HPDE6-E6E7 (cell line): ENCODE results near the gene ABHD16B.
A peak's percentile ranks its signal among the peaks of the same experiment; 100 is the strongest.
"Not testable (repeated sequence)": the region's sequence is repeated elsewhere in the genome, so short reads cannot be mapped to it uniquely, and the experiment has no call there.

Experiments used
- DNase-seq: peaks from one replicate; pipeline ENCODE4 v3.0.0; 2011; ENCODE audit warnings: missing footprints; ENCODE audit errors: extremely low spot score

The ABHD16B gene

GRCh38 chr20:63877755-63878470, 16.6 kb downstream of the ABHD16B start:
- no peak for DNase-seq

DNA sequence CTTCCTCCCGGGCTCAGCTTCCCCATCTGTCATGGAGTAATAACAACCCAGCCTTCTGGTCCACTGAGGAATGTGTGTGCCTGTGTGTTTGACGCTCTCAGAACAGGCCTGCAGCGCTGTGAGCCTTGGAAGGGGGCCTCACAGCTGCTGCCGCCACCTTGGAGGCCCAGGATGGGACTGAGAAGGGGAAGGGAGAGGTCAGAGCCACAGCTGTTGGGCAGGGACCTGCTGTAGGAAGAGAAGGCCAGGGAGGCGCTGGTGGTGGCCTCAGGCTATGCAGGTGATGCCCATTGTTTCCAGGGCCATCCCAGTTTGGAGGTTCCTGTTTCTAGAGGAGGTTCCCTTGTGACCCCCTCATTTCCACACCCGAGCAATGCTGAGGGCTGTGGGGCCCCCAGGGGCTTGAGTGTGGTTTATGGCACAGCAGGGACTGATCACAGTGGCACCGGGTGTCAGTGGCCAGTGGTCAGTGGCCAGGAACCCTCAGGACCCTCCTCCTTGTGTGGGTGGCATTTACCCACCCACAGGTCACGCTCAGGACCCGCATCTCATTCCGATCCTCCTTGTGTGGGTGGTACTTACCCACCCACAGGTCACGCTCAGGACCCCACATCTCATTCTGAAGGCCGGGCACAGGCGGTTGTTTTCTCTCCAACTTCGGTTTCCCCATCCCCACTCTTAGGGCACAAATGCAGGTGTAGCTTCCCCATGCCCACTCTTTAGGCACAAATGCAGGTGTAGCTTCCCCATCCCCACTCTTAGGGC, 17.8 kb downstream of the ABHD16B start:
- no peak for DNase-seq

- not testable (repeated sequence) for DNase-seq
These were observed 19.6 kb downstream of the ABHD16B start for GRCh38 chr20:63880901-63881300.

GRCh38 chr20:63881451-63882226, 20.3 kb downstream of the ABHD16B start:
- no peak for DNase-seq

- no peak for DNase-seq
These were observed 21.2 kb downstream of the ABHD16B start for GRCh38 chr20:63882257-63883200.

GRCh38 chr20:63883201-63883593, 21.9 kb downstream of the ABHD16B start:
- DNase-seq: no peak

GRCh38 chr20:63884506-63885263, 23.4 kb downstream of the ABHD16B start:
- no peak for DNase-seq

GRCh38 chr20:63885264-63886053, 24.2 kb downstream of the ABHD16B start:
- peak; percentile 66 for DNase-seq

DNA sequence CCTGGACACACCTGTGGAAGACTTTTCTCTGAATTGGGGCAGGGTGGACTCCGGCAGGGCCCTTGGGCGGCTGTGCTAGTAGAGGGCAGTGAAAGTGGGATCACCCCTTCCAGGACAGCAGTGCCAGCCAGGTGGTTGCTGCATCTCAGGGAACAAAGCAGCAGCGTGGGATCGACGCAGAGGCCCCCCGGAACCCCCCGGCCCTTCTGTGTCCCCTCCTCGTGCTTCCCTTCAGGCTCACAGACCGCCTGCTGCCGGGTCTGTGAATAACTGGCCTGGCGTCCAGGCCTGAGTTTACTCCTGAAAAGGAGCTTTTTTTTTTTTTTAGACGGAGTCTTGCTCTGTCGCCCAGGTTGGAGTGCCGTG, 24.7 kb downstream of the ABHD16B start:
- no peak for DNase-seq

DNA sequence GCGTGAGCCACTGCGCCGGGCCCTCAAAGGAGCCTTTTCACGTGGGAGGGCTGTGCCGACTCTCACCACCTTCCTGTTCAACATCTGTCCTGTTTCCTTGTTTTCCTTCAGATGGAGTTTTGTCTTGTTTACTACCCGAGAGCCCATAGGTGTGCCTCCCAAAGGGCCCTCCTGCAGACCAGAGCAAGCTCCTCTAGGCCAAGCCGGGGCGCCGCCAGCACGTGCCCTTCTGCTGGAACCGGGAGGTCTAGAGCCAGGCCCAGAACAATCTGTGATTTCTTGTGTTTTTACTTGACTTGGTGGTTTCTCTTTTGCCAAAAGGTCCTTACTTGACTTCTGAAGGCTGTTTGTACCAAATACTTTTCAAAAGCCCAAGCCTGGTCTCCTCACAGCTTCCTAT, 25.6 kb downstream of the ABHD16B start:
- no peak for DNase-seq

DNA sequence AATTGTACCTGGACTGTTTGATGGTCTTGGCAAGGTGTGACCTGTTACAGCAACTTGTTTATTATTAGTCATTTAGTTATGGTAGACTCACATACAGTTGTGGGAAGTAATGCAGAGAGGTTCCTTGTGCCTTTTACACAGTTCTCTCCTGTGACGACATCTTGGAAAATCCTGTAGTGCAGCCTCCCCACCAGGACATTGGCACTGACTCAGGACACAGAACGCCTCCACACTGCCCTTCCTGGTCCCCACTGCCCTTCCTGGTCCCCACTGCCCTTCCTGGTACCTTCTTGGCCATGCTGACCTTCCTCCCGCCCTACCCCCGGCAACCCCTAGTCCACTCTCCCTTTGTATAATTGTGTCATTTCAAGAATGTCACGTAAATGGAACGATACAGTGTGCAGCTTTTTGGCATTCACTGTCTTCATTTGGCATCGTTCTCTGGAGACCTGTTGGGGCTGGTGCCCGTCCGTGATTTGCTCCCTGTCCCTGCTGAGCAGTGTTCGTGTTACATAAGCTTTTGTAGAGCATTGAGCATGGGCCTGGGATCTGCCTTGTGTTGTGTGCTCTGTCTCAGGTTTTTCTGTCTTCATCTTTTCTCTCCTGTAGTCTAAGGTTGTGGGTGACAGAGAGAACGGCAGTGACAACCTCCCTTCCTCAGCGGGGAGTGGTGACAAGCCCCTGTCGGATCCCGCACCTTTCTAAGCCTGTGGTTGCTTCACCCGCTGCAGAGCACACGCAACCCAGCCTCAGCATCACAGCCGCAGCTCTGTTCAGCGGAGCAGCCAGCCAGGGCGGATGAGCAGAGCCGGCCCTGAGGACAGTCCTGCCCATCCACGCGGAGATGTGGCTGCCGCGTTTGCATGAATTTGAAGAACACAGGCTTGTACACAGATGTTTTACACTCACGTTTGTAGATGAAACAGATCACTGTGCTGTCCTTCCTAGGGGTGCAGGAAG, 28.2 kb downstream of the ABHD16B start:
- no peak for DNase-seq

DNA sequence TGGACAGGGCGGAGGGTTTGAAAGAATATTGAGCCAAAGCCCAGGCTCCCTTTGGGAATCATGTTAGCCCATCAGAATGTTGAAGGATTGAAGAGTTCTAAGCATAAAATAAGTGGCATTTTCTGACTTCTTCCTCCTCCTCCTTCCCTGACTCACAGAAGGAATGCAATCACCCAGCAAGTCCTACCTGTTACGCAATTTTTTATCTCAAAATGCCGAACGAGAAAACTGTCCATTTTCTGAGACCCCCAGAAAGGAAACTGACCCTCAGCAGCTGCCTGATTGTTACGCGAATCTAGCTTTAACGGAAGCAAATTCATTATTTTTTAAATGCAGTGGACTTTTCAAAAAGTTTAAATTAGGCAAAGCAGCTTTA, 28.9 kb downstream of the ABHD16B start:
- DNase-seq: no peak

DNA sequence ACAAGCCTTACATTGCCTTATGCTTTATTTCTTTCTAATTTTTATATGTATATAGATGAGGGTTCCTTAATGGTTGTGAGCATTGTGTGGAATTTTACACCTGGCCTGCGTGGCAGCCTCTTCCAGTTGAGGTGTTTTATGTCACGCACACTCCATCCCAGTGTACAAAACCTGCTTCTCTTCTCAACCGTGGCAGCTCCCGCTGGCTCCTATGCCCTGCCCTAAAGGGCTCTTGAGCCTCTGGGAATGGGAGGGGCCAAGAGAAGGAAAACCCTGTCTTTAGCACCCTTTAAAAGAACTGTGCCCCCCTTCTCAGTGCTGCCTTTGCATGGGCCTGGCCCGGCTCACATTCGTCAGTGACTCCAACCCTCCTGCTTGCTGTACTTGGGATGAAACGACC, 29.3 kb downstream of the ABHD16B start:
- no peak for DNase-seq

DNA sequence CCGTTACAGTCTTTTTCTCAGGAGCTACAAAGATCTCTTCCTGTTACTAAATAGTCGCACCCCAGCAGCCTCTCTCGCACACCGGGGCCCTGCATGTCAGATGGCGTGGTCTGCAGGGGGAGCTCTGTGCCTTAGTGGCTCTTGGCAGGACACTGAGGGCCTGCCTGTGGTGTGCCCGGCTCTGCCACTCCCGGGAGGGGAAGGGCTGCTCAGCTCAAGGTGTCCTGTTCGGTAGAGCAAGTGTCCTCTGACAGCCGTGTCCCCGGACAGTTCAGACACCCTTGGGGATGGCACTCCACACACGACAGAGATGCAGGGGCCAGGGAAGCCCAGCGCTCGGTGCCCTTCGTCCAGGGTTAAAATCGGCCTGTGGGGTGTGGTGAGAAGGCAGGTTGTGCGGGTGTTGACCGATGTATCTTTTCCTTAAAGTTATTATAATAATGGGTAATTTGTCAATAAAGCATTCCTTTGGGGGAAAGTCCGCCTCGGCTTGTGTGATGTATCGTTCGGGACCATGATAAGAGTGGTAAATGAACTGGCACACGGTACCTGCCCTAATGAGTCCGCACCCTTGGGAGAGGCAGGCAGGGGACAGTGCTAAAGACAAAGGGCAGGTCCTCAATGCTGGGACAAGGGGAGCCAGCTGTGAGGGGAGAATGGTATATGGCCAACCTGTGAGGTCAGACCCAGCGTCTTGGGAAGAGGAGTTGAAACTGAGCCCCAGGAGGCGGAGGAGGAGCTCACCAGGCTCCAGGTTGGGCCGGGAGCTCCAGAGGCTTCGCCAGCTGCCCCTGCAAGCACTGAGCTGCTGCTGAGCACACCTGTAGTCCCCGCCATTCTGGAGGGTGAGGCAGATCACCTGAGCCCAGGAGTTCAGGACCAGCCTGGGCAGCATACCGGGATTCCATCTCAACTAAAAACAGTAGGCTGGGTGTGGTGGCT, 30.0 kb downstream of the ABHD16B start:
- no peak for DNase-seq

- no peak for DNase-seq
These were observed 31.1 kb downstream of the ABHD16B start for GRCh38 chr20:63892402-63892801.

GRCh38 chr20:63893999-63894357, 32.7 kb downstream of the ABHD16B start:
- no peak for DNase-seq

- peak; percentile 100 for DNase-seq
These were observed 33.3 kb downstream of the ABHD16B start, which contains the start of gene DNAJC5 for GRCh38 chr20:63894358-63895201. Gene DNAJC5 (plus strand): TSS chr20:63895126. CDS start chr20:63928346, 33,220 bp downstream.
